HEK293 (cell line): ENCODE data around the gene COPG1.

ENCODE experiments used
- CTCF ChIA-PET: fragments of 350-600 bp; formaldehyde crosslinking; extraction: SDS; loops from one replicate; lab custom pipeline; 2021; ENCODE audit warnings: antibody characterized with exemption; lab: Yijun Ruan, JAX
- POLR2A ChIA-PET: fragments of 300-600 bp; formaldehyde crosslinking; extraction: SDS; loops from one replicate; lab custom pipeline; 2020; ENCODE audit warnings: antibody characterized with exemption, inconsistent platforms; lab: Yijun Ruan, JAX
- H3K27ac ChIP-seq: fragments of 200-500 bp; sonication (Bioruptor generic); 2 replicates; pipeline ENCODE4 v1.5.1; 2014; ENCODE audit warnings: low read depth, low read length, control low read depth, inconsistent platforms; ENCODE audit errors: extremely low read depth
- H3K36me3 ChIP-seq, 2 experiments: fragments of 200-500 bp in 1 of 2; sonication (Bioruptor generic) in 1 of 2; 1 replicate in 1 of 2; 2 replicates in 1 of 2; pipeline ENCODE4 v1.5.1; 2014 to 2017; ENCODE audit warnings: inconsistent platforms in 2 of 2, low read length in 2 of 2; ENCODE audit not compliant: control insufficient read depth in 2 of 2, insufficient read depth in 1 of 2
- H3K4me1 ChIP-seq: fragments of 200-500 bp; sonication (Bioruptor generic); 2 replicates; pipeline ENCODE4 v1.5.1; 2014; ENCODE audit warnings: mild to moderate bottlenecking, low read length, inconsistent platforms; ENCODE audit not compliant: control insufficient read depth, insufficient read depth
- H3K4me3 ChIP-seq: 2 replicates; pipeline ENCODE4 v1.5.1; 2011; ENCODE audit warnings: low read depth, mild to moderate bottlenecking, control low read depth, low read length, moderate library complexity
- H3K9me3 ChIP-seq: fragments of 200-500 bp; sonication (Bioruptor generic); 2 replicates; pipeline ENCODE4 v1.5.1; 2014; ENCODE audit warnings: low read depth, low read length, inconsistent platforms; ENCODE audit not compliant: control insufficient read depth, insufficient read depth
- GFI1B ChIP-seq: fragments of 450-650 bp; formaldehyde crosslinking; IDR thresholded peaks from 2 replicates; pipeline ENCODE4 v1.5.1; 2016; ENCODE audit warnings: missing biosample characterization, missing genetic modification characterization
- GLIS2 ChIP-seq: fragments of 450-650 bp; formaldehyde crosslinking; IDR thresholded peaks from 2 replicates; pipeline ENCODE4 v1.5.1; 2016; ENCODE audit warnings: missing biosample characterization, missing genetic modification characterization
- HOXA7 ChIP-seq: sonication (generic); formaldehyde crosslinking; IDR thresholded peaks from 2 replicates; pipeline ENCODE4 v1.8.1; 2022; ENCODE audit warnings: missing genetic modification reagents, borderline replicate concordance
- PRDM4 ChIP-seq: fragments of 450-650 bp; formaldehyde crosslinking; IDR thresholded peaks from 2 replicates; pipeline ENCODE4 v1.5.1; 2017; ENCODE audit warnings: missing biosample characterization, missing genetic modification characterization
- TCF7L2 ChIP-seq: IDR thresholded peaks from 2 replicates; pipeline ENCODE4 v1.6.1; 2011; ENCODE audit warnings: low read depth, mild to moderate bottlenecking, inconsistent platforms, low read length, moderate library complexity, borderline replicate concordance
- ZBTB1 ChIP-seq: fragments of 450-650 bp; formaldehyde crosslinking; IDR thresholded peaks from 2 replicates; pipeline ENCODE4 v1.5.1; 2016; ENCODE audit warnings: missing biosample characterization, missing genetic modification characterization
- ZBTB10 ChIP-seq: fragments of 450-650 bp; formaldehyde crosslinking; IDR thresholded peaks from 2 replicates; pipeline ENCODE4 v1.5.1; 2016; ENCODE audit warnings: missing biosample characterization, missing genetic modification characterization
- ZFP41 ChIP-seq: fragments of 450-650 bp; formaldehyde crosslinking; IDR thresholded peaks from 2 replicates; pipeline ENCODE4 v1.5.1; 2016; ENCODE audit warnings: missing biosample characterization, missing genetic modification characterization, borderline replicate concordance
- ZNF10 ChIP-seq: fragments of 450-650 bp; formaldehyde crosslinking; IDR thresholded peaks from 2 replicates; pipeline ENCODE4 v1.5.1; 2017; ENCODE audit warnings: missing biosample characterization, missing genetic modification characterization
- ZNF169 ChIP-seq: fragments of 450-650 bp; formaldehyde crosslinking; IDR thresholded peaks from 2 replicates; pipeline ENCODE4 v1.5.1; 2016; ENCODE audit warnings: missing biosample characterization, missing genetic modification characterization
- ZNF202 ChIP-seq: fragments of 450-650 bp; formaldehyde crosslinking; IDR thresholded peaks from 2 replicates; pipeline ENCODE4 v1.5.1; 2016; ENCODE audit warnings: missing biosample characterization, missing genetic modification characterization, borderline replicate concordance
- ZNF214 ChIP-seq: fragments of 450-650 bp; formaldehyde crosslinking; IDR thresholded peaks from 2 replicates; pipeline ENCODE4 v1.5.1; 2017; ENCODE audit warnings: missing biosample characterization, mild to moderate bottlenecking, missing genetic modification characterization, borderline replicate concordance
- ZNF24 ChIP-seq: fragments of 450-650 bp; formaldehyde crosslinking; IDR thresholded peaks from 2 replicates; pipeline ENCODE4 v1.5.1; 2016; ENCODE audit warnings: missing biosample characterization, missing genetic modification characterization
- ZNF274 ChIP-seq, 2 experiments: fragments of 200-500 bp in 1 of 2; fragments of 450-650 bp in 1 of 2; sonication (Bioruptor generic) in 1 of 2; formaldehyde crosslinking in 1 of 2; IDR thresholded peaks; 2 replicates each; pipeline versions ENCODE4 v1.5.1 to v1.6.1; 2014 to 2016; ENCODE audit warnings: borderline replicate concordance in 1 of 2, inconsistent platforms in 1 of 2, low read length in 1 of 2, missing biosample characterization in 1 of 2, missing genetic modification characterization in 1 of 2
- ZNF311 ChIP-seq: fragments of 450-650 bp; formaldehyde crosslinking; IDR thresholded peaks from 2 replicates; pipeline ENCODE4 v1.5.1; 2017; ENCODE audit warnings: missing biosample characterization, missing genetic modification characterization, borderline replicate concordance
- ZNF426 ChIP-seq: fragments of 450-650 bp; formaldehyde crosslinking; IDR thresholded peaks from 2 replicates; pipeline ENCODE4 v1.5.1; 2017; ENCODE audit warnings: missing biosample characterization, missing genetic modification characterization, mild to moderate bottlenecking, inconsistent platforms, moderate library complexity
- ZNF433 ChIP-seq: fragments of 450-650 bp; formaldehyde crosslinking; IDR thresholded peaks from 2 replicates; pipeline ENCODE4 v1.5.1; 2016; ENCODE audit warnings: missing biosample characterization, missing genetic modification characterization, low read depth
- ZNF501 ChIP-seq: fragments of 450-650 bp; formaldehyde crosslinking; IDR thresholded peaks from 2 replicates; pipeline ENCODE4 v1.5.1; 2016; ENCODE audit warnings: missing biosample characterization, missing genetic modification characterization
- ZNF560 ChIP-seq: fragments of 450-650 bp; formaldehyde crosslinking; IDR thresholded peaks from 2 replicates; pipeline ENCODE4 v1.5.1; 2017; ENCODE audit warnings: missing biosample characterization, missing genetic modification characterization, borderline replicate concordance
- ZNF626 ChIP-seq: fragments of 450-650 bp; sonication (Bioruptor Pico); formaldehyde crosslinking; IDR thresholded peaks from 2 replicates; pipeline ENCODE4 v1.5.1; 2018; ENCODE audit warnings: missing biosample characterization, missing genetic modification characterization, inconsistent platforms
- ZNF629 ChIP-seq: fragments of 450-650 bp; formaldehyde crosslinking; IDR thresholded peaks from 2 replicates; pipeline ENCODE4 v1.5.1; 2017; ENCODE audit warnings: missing biosample characterization, missing genetic modification characterization
- ZNF670 ChIP-seq: fragments of 450-650 bp; formaldehyde crosslinking; IDR thresholded peaks from 2 replicates; pipeline ENCODE4 v1.5.1; 2016; ENCODE audit warnings: missing biosample characterization, missing genetic modification characterization, low read depth
- ZNF837 ChIP-seq: fragments of 450-650 bp; formaldehyde crosslinking; IDR thresholded peaks from 2 replicates; pipeline ENCODE4 v1.5.1; 2016; ENCODE audit warnings: missing biosample characterization, missing genetic modification characterization
- ZSCAN30 ChIP-seq: fragments of 450-650 bp; IDR thresholded peaks from 2 replicates; pipeline ENCODE4 v1.5.1; 2018; ENCODE audit warnings: missing biosample characterization, mild to moderate bottlenecking, missing genetic modification characterization, moderate library complexity
- TF ChIP-seq, protein P1 (sequence below): fragments of 450-650 bp; formaldehyde crosslinking; IDR thresholded peaks from 2 replicates; pipeline ENCODE4 v1.5.0; 2017; ENCODE audit warnings: missing biosample characterization, missing genetic modification characterization, borderline replicate concordance

Gene COPG1

GRCh38 chr3:129281726-129282125, 32.3 kb downstream of the COPG1 start (continued):
- TF ChIP-seq, protein P1, sequence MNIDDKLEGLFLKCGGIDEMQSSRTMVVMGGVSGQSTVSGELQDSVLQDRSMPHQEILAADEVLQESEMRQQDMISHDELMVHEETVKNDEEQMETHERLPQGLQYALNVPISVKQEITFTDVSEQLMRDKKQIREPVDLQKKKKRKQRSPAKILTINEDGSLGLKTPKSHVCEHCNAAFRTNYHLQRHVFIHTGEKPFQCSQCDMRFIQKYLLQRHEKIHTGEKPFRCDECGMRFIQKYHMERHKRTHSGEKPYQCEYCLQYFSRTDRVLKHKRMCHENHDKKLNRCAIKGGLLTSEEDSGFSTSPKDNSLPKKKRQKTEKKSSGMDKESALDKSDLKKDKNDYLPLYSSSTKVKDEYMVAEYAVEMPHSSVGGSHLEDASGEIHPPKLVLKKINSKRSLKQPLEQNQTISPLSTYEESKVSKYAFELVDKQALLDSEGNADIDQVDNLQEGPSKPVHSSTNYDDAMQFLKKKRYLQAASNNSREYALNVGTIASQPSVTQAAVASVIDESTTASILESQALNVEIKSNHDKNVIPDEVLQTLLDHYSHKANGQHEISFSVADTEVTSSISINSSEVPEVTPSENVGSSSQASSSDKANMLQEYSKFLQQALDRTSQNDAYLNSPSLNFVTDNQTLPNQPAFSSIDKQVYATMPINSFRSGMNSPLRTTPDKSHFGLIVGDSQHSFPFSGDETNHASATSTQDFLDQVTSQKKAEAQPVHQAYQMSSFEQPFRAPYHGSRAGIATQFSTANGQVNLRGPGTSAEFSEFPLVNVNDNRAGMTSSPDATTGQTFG: no peak
- TF ChIP-seq ZNF501 (no peak), HOXA7 (CRISPR knock-in tag) (no peak)

GRCh38 chr3:129282727-129283327, 33.4 kb downstream of the COPG1 start:
- Histone ChIP-seq H3K9me3 (no peaks in the 10 kb centered on the region), H3K4me3 (no peak overlapping the region), H3K36me3 (peaks cover 0 to 51% of the 10 kb centered on the region in 2 experiments; a peak in 2 of 3 replicates), H3K4me1 (peaks cover 4% of the 10 kb centered on the region), H3K27ac (no peak overlapping the region)
- POLR2A ChIA-PET: interaction anchor here (0.7 to 1.7 kb wide), 2 partner anchors 33 to 46 kb away, joined by 6 read pairs; a partner anchor contains a TSS
- no peak for TF ChIP-seq ZNF274 (IDR thresholded peaks at IDR 0.05; ENCODE audit: low read length)
- TF ChIP-seq ZNF274 (tag by site-specific recombination; IDR thresholded peaks at IDR 0.05; ENCODE audit: borderline replicate concordance): no peak
- TF ChIP-seq PRDM4: no peak
- no peak for TF ChIP-seq ZNF10 (tag by site-specific recombination)
- TF ChIP-seq ZNF670: no peak
- no peak for TF ChIP-seq ZBTB1
- TF ChIP-seq ZNF24 (tag by site-specific recombination): no peak
- no peak for TF ChIP-seq ZSCAN30 (tag by site-specific recombination)
- TF ChIP-seq ZBTB10 (tag by site-specific recombination): no peak
- no peak for TF ChIP-seq ZNF837 (tag by site-specific recombination)
- TF ChIP-seq ZNF433 (tag by site-specific recombination): no peak
- CTCF ChIA-PET: interaction anchor here (0.6 kb wide), 1 partner anchor 313 kb away, joined by 5 read pairs; no protein-coding TSS in a partner anchor

- CTCF ChIA-PET: no interaction called here
These were observed 36.7 kb downstream of the COPG1 start for GRCh38 chr3:129286081-129286480.

More at GRCh38 chr3:129286081-129286480, 36.7 kb downstream of the COPG1 start:
- Histone ChIP-seq H3K36me3 (peaks cover 16 to 71% of the 10 kb centered on the region in 2 experiments; a peak in 2 of 3 replicates), H3K9me3 (no peaks in the 10 kb centered on the region), H3K4me3 (no peak overlapping the region), H3K4me1 (no peaks in the 10 kb centered on the region), H3K27ac (no peak overlapping the region)
- TF ChIP-seq ZNF426 (tag by site-specific recombination) (no peak), GLIS2 (tag by site-specific recombination) (no peak), TCF7L2 (no peak), ZFP41 (tag by site-specific recombination) (no peak), ZNF311 (tag by site-specific recombination) (no peak), ZNF629 (tag by site-specific recombination) (no peak), ZNF214 (tag by site-specific recombination) (no peak), ZNF169 (tag by site-specific recombination) (no peak), ZNF626 (tag by site-specific recombination) (no peak), ZNF560 (tag by site-specific recombination) (no peak), GFI1B (no peak), ZNF837 (tag by site-specific recombination) (no peak), ZNF202 (tag by site-specific recombination) (no peak)
- POLR2A ChIA-PET: no interaction called here
